ENCODE data around the gene LEMD1. TPM values are rescaled to one million over a fixed set of nuclear protein-coding genes. Genes with fewer than 3 reads are reported as not detected.

Gene LEMD1
- total RNA-seq, 1 experiment from 2014 or later = 26.3 TPM

GRCh38 chr1:205395616-205396015 lies 26.2 kb downstream of the LEMD1 start:
- ChIA-PET POLR2A (no interaction called here), CTCF (interaction anchor here (0.7 to 3.1 kb wide), 6 partner anchors 35 to 470 kb away, joined by 3 to 118 read pairs (median 6); no protein-coding TSS in a partner anchor)
- TF ChIP-seq CBFB (CRISPR knock-in tag; IDR thresholded peaks at IDR 0.05; ENCODE audit: low read depth) (no peak), ZNF138 (CRISPR knock-in tag; conservative IDR thresholded peaks at IDR 0.05) (no peak), NR1H2 (CRISPR knock-in tag; IDR thresholded peaks at IDR 0.05) (no peak), ZNF263 (CRISPR knock-in tag; IDR thresholded peaks at IDR 0.05; ENCODE audit: low read depth) (no peak), NR3C1 (CRISPR knock-in tag; conservative IDR thresholded peaks at IDR 0.05; ENCODE audit: low read depth) (no peak), MXD4 (CRISPR knock-in tag; IDR thresholded peaks at IDR 0.05; ENCODE audit: borderline replicate concordance) (no peak), FOXJ3 (CRISPR knock-in tag; IDR thresholded peaks at IDR 0.05; ENCODE audit: borderline replicate concordance) (no peak), JUN (CRISPR knock-in tag; IDR thresholded peaks at IDR 0.05) (no peak), ARID4B (CRISPR knock-in tag; IDR thresholded peaks at IDR 0.05; ENCODE audit: borderline replicate concordance) (no peak)
- TF ChIP-seq, protein P1, sequence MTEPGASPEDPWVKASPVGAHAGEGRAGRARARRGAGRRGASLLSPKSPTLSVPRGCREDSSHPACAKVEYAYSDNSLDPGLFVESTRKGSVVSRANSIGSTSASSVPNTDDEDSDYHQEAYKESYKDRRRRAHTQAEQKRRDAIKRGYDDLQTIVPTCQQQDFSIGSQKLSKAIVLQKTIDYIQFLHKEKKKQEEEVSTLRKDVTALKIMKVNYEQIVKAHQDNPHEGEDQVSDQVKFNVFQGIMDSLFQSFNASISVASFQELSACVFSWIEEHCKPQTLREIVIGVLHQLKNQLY (CRISPR knock-in tag; IDR thresholded peaks at IDR 0.05) = no peak
- TF ChIP-seq, protein P2, sequence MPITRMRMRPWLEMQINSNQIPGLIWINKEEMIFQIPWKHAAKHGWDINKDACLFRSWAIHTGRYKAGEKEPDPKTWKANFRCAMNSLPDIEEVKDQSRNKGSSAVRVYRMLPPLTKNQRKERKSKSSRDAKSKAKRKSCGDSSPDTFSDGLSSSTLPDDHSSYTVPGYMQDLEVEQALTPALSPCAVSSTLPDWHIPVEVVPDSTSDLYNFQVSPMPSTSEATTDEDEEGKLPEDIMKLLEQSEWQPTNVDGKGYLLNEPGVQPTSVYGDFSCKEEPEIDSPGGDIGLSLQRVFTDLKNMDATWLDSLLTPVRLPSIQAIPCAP (CRISPR knock-in tag; IDR thresholded peaks at IDR 0.05) = no peak
- TF ChIP-seq, protein P3, sequence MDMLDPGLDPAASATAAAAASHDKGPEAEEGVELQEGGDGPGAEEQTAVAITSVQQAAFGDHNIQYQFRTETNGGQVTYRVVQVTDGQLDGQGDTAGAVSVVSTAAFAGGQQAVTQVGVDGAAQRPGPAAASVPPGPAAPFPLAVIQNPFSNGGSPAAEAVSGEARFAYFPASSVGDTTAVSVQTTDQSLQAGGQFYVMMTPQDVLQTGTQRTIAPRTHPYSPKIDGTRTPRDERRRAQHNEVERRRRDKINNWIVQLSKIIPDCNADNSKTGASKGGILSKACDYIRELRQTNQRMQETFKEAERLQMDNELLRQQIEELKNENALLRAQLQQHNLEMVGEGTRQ (CRISPR knock-in tag; IDR thresholded peaks at IDR 0.05) = no peak
- peaks cover 6% of the 10 kb centered on the region; the same call in 1 of the 2 replicates for H3K9me3 Mint-ChIP-seq
- H3K36me3 Mint-ChIP-seq = no peaks in the 10 kb centered on the region; the same call in 1 of the 2 replicates
- DNase-seq (ENCODE audit: low spot score) = no peak
- H3K27me3 Mint-ChIP-seq (ENCODE audit: low read depth) = peaks cover 7% of the 10 kb centered on the region
- H3K4me3 Mint-ChIP-seq = no peak overlapping the region
- H3K27ac Mint-ChIP-seq = no peak overlapping the region
- ATAC-seq = no peak
- H3K4me1 Mint-ChIP-seq = peaks cover 6% of the 10 kb centered on the region

DNA sequence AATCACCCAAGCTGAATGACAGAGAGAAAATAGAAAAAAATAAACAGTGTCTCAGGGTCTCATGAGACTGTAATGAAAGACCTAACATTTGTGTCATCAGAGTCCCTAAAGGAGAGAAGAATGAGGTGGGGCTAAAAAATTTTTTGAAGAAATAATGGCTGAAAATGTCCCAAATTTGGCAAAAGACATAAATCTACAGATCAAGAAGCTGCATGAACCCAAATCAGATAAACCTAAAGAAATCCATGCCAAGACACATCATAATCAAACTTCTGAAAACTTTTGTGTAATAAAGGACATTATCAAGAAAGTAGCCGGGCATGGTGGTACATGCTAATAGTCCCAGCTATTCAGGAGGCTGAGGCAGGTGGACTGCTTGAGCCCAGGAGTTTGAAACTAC lies 29.2 kb downstream of the LEMD1 start:
- H3K9me3 Mint-ChIP-seq = peaks cover 6% of the 10 kb centered on the region; the same call in 1 of the 2 replicates
- no peak for DNase-seq (ENCODE audit: low spot score)
- H3K4me3 Mint-ChIP-seq = no peak overlapping the region
- no peak for ATAC-seq
- no peak overlapping the region for H3K27ac Mint-ChIP-seq
- peaks cover 6% of the 10 kb centered on the region for H3K4me1 Mint-ChIP-seq
- ChIA-PET CTCF (interaction anchor here (1.4 kb wide), 1 partner anchor 93 kb away, joined by 5 read pairs; no protein-coding TSS in a partner anchor), POLR2A (no interaction called here)
- H3K36me3 Mint-ChIP-seq = no peaks in the 10 kb centered on the region; the same call in 1 of the 2 replicates
- TF ChIP-seq ZNF263 (CRISPR knock-in tag; IDR thresholded peaks at IDR 0.05; ENCODE audit: low read depth) = no peak
- H3K27me3 Mint-ChIP-seq (ENCODE audit: low read depth) = peaks cover 4% of the 10 kb centered on the region

GRCh38 chr1:205391386-205391785 lies 30.5 kb downstream of the LEMD1 start:
- TF ChIP-seq, protein P4, sequence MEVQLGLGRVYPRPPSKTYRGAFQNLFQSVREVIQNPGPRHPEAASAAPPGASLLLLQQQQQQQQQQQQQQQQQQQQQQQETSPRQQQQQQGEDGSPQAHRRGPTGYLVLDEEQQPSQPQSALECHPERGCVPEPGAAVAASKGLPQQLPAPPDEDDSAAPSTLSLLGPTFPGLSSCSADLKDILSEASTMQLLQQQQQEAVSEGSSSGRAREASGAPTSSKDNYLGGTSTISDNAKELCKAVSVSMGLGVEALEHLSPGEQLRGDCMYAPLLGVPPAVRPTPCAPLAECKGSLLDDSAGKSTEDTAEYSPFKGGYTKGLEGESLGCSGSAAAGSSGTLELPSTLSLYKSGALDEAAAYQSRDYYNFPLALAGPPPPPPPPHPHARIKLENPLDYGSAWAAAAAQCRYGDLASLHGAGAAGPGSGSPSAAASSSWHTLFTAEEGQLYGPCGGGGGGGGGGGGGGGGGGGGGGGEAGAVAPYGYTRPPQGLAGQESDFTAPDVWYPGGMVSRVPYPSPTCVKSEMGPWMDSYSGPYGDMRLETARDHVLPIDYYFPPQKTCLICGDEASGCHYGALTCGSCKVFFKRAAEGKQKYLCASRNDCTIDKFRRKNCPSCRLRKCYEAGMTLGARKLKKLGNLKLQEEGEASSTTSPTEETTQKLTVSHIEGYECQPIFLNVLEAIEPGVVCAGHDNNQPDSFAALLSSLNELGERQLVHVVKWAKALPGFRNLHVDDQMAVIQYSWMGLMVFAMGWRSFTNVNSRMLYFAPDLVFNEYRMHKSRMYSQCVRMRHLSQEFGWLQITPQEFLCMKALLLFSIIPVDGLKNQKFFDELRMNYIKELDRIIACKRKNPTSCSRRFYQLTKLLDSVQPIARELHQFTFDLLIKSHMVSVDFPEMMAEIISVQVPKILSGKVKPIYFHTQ (CRISPR knock-in tag; IDR thresholded peaks at IDR 0.05) = no peak
- TF ChIP-seq RORB (CRISPR knock-in tag; IDR thresholded peaks at IDR 0.05) (no peak), GTF2I (CRISPR knock-in tag; conservative IDR thresholded peaks at IDR 0.05) (no peak), STAT6 (CRISPR knock-in tag; conservative IDR thresholded peaks at IDR 0.05; ENCODE audit: low read depth) (no peak)
- Mint-ChIP-seq H3K36me3 (no peaks in the 10 kb centered on the region; the same call in 1 of the 2 replicates), H3K27ac (no peak overlapping the region), H3K27me3 (ENCODE audit: low read depth) (peaks cover 4% of the 10 kb centered on the region), H3K4me3 (no peak overlapping the region), H3K9me3 (peaks cover 6% of the 10 kb centered on the region; the same call in 1 of the 2 replicates), H3K4me1 (no peaks in the 10 kb centered on the region)
- ChIA-PET CTCF (interaction anchor here (1.4 to 2.1 kb wide), 4 partner anchors 37 to 133 kb away, joined by 3 to 8 read pairs (median 5); no protein-coding TSS in a partner anchor), POLR2A (interaction anchor here (0.6 kb wide), 1 partner anchor 72 kb away, joined by 4 read pairs; no protein-coding TSS in a partner anchor)
- ATAC-seq = no peak
- DNase-seq (ENCODE audit: low spot score) = no peak
